ENCODE data around the gene CFAP97. TPM values are rescaled to one million over a fixed set of nuclear protein-coding genes. Genes with fewer than 3 reads are reported as not detected.

CFAP97 gene
- total and polyA plus RNA-seq, 2 donors from 2014 or later = 8.0 to 39.4 TPM

DNA sequence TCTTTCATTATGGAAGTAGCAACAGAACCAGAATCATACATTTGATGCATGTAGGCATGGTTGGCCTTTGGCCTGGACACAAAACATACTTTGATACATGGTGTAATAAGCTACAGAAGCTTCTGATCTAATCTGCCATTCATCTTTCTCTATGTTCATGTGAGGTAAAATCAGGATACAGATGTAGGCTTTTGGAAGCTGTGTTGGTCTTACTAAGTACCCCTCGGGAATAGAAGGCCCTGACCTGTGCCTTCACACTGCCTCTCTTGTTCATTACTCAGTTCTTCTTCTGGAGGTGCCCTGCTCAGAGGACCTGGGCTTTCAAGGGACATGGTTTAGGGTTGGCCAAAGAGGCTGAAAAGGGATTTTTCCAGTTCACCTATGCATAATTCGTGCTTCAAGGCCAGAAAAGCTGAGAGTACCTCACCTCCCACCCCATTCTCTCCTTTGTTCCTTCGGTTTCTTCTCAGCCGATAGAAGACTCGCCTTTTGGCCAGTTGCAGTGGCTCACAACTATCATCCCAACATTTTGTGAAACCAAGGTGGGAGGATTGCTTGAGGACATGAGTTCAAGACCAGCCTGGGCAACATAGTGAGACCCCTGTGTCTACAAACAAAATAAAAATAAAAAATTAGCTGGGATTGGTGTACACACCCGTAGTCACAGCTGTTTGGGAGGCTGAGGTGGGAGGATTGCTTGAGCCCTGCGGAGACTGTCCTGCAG is 31.5 kb upstream of the CFAP97 start:
- intact Hi-C loops (cut with DNase I) = no loop called here
- TF ChIP-seq, protein P1, sequence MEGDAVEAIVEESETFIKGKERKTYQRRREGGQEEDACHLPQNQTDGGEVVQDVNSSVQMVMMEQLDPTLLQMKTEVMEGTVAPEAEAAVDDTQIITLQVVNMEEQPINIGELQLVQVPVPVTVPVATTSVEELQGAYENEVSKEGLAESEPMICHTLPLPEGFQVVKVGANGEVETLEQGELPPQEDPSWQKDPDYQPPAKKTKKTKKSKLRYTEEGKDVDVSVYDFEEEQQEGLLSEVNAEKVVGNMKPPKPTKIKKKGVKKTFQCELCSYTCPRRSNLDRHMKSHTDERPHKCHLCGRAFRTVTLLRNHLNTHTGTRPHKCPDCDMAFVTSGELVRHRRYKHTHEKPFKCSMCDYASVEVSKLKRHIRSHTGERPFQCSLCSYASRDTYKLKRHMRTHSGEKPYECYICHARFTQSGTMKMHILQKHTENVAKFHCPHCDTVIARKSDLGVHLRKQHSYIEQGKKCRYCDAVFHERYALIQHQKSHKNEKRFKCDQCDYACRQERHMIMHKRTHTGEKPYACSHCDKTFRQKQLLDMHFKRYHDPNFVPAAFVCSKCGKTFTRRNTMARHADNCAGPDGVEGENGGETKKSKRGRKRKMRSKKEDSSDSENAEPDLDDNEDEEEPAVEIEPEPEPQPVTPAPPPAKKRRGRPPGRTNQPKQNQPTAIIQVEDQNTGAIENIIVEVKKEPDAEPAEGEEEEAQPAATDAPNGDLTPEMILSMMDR (IDR thresholded peaks at IDR 0.05; ENCODE audit: borderline replicate concordance, extremely low read depth, insufficient read depth) = no peak
- FAIRE-seq (no peak), DNase-seq (no peak)
- no peak overlapping the region for H3K4me3 ChIP-seq (ENCODE audit: low read length in 3 of 3)
- no peaks in the 10 kb centered on the region for H3K27me3 ChIP-seq (ENCODE audit: control insufficient read depth, insufficient read depth, low read length)
- H3K36me3 ChIP-seq (ENCODE audit: control insufficient read depth in 2 of 3, insufficient read depth in 3 of 3, low read length in 3 of 3) = no peaks in the 10 kb centered on the region
- H3K27ac ChIP-seq (ENCODE audit: low read depth in 2 of 2, low read length in 2 of 2) = no peak overlapping the region
- H3K9me3 ChIP-seq (ENCODE audit: control insufficient read depth in 2 of 3, insufficient read depth in 1 of 3, low read length in 3 of 3) = peaks cover 0 to 4% (median 0%) of the 10 kb centered on the region in 3 donors
- H3K9ac ChIP-seq (ENCODE audit: low read length in 3 of 3) = no peak overlapping the region
- H3K4me1 ChIP-seq (ENCODE audit: control insufficient read depth in 2 of 3, insufficient read depth in 2 of 3, low read depth in 1 of 3, low read length in 3 of 3) = no peaks in the 10 kb centered on the region

DNA sequence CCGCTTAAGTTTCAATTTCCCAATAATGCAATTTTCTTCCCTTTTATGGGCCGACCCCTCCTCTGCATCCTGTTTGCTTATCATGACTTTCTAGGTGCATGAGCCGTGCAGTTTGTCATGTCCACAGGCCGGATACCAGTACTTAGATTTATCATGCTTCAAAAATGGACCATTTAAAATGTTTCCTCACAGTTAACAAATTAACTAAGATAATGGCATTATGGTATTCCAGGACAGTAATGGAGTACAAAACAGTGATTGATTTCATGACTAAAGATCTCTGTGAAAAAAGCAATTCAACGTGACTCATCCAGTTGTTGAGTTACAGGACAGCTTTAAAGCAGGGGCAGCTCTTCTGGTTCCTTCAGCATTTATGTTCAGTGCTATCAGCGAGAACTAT is 28.6 kb upstream of the CFAP97 start:
- Histone ChIP-seq H3K27ac (ENCODE audit: low read depth in 2 of 2, low read length in 2 of 2) (no peak overlapping the region), H3K4me1 (ENCODE audit: control insufficient read depth in 2 of 3, insufficient read depth in 2 of 3, low read depth in 1 of 3, low read length in 3 of 3) (peaks cover 3 to 7% (median 3%) of the 10 kb centered on the region in 3 donors), H3K9ac (ENCODE audit: low read length in 3 of 3) (no peak overlapping the region), H3K36me3 (ENCODE audit: control insufficient read depth in 2 of 3, insufficient read depth in 3 of 3, low read length in 3 of 3) (no peaks in the 10 kb centered on the region), H3K27me3 (ENCODE audit: control insufficient read depth, insufficient read depth, low read length) (no peaks in the 10 kb centered on the region), H3K9me3 (ENCODE audit: control insufficient read depth in 2 of 3, insufficient read depth in 1 of 3, low read length in 3 of 3) (no peaks in the 10 kb centered on the region), H3K4me3 (ENCODE audit: low read length in 3 of 3) (no peak overlapping the region)
- DNase-seq (no peak), FAIRE-seq (no peak)
- TF ChIP-seq, protein P1 (IDR thresholded peaks at IDR 0.05; ENCODE audit: borderline replicate concordance, extremely low read depth, insufficient read depth) = no peak
- intact Hi-C loops (cut with DNase I) = no loop called here

DNA sequence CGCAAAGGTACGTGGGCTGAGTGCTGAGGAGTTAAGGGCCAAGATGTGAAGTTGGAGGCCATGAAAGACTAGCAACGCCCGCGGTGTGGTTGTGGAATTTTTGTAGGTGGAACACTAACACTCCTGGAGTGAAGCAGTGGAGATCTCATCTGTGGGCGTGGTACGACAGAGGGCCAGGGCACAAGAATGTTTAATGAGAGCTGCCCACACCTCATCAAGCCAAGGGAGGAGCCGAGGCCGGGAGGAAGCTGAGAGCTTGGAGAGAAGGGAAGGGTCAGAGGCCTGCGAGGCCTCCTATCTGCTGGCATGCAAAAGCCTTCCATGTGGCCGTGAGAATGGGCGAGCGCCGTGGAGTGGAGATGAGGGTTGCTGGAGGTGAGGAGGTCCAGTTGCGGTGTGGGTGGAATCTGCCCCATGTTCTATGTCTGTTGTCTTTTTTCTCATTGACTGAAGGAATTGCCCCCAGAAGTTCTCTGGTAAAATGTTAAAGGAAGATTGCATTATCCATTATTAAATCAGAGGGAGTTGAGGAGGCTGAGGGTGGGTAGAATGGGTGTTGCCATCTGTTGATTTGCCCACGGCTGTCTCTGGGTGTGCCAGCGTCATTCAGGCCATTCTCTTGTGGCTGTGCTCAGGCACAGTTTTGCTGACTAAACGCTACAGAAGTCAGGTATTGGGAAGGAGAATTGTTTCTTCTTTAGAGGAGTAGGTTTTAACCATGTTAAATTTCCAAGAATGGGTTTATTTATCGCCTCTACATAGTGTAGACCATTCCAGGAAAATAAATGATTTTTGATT is 25.4 kb upstream of the CFAP97 start:
- H3K27me3 ChIP-seq (ENCODE audit: control insufficient read depth, insufficient read depth, low read length) = no peaks in the 10 kb centered on the region
- no peak for DNase-seq
- H3K4me1 ChIP-seq (ENCODE audit: control insufficient read depth in 2 of 3, insufficient read depth in 2 of 3, low read depth in 1 of 3, low read length in 3 of 3) = peaks cover 3 to 12% (median 11%) of the 10 kb centered on the region in 3 donors
- no peak overlapping the region for H3K27ac ChIP-seq (ENCODE audit: low read depth in 2 of 2, low read length in 2 of 2)
- no peaks in the 10 kb centered on the region for H3K9me3 ChIP-seq (ENCODE audit: control insufficient read depth in 2 of 3, insufficient read depth in 1 of 3, low read length in 3 of 3)
- intact Hi-C loops (cut with DNase I) = no loop called here
- no peaks in the 10 kb centered on the region for H3K36me3 ChIP-seq (ENCODE audit: control insufficient read depth in 2 of 3, insufficient read depth in 3 of 3, low read length in 3 of 3)
- no peak overlapping the region for H3K9ac ChIP-seq (ENCODE audit: low read length in 3 of 3)
- TF ChIP-seq, protein P1 (IDR thresholded peaks at IDR 0.05; ENCODE audit: borderline replicate concordance, extremely low read depth, insufficient read depth) = no peak
- H3K4me3 ChIP-seq (ENCODE audit: low read length in 3 of 3) = no peak overlapping the region
- no peak for FAIRE-seq

All from kidney (tissue), 14 donors.